Measurements from ENCODE around the gene HSD11B1. TPM values are rescaled to one million over a fixed set of nuclear protein-coding genes. Genes with fewer than 3 reads are reported as not detected.

The HSD11B1 gene
- polyA plus RNA-seq, 1 donor from 2014 or later = not detected

- no peaks in the 10 kb centered on the region for H3K36me3 ChIP-seq (ENCODE audit: insufficient read depth, low read length)
- no peaks in the 10 kb centered on the region for H3K9me2 ChIP-seq (ENCODE audit: insufficient read depth, low read length)
- no peak overlapping the region for H2AFZ ChIP-seq (ENCODE audit: low read depth, low read length)
- no peaks in the 10 kb centered on the region for H3K79me2 ChIP-seq (replicated peaks; ENCODE audit: insufficient read depth, low read length)
- no peaks in the 10 kb centered on the region for H3F3A ChIP-seq (ENCODE audit: insufficient read depth, low read length, poor library complexity, severe bottlenecking)
- no peak overlapping the region for H3K4me3 ChIP-seq (ENCODE audit: low read length)
- no peak overlapping the region for H3K4me2 ChIP-seq (ENCODE audit: low read length)
- no peak for TF ChIP-seq CTCF (IDR thresholded peaks at IDR 0.05; ENCODE audit: poor library complexity, severe bottlenecking)
- TF ChIP-seq POLR2AphosphoS5 (IDR thresholded peaks at IDR 0.05) = no peak
- no peak for TF ChIP-seq EP300 (conservative IDR thresholded peaks at IDR 0.05; ENCODE audit: poor library complexity, severe bottlenecking)
- TF ChIP-seq RAD21 (conservative IDR thresholded peaks at IDR 0.05) = no peak
- TF ChIP-seq MXI1 (conservative IDR thresholded peaks at IDR 0.05; ENCODE audit: poor library complexity, severe bottlenecking) = no peak
- TF ChIP-seq REST (IDR thresholded peaks at IDR 0.05; ENCODE audit: borderline replicate concordance) = no peak
- no peak for TF ChIP-seq TAF1 (IDR thresholded peaks at IDR 0.05; ENCODE audit: low read depth)
- TF ChIP-seq SMC3 (conservative IDR thresholded peaks at IDR 0.05; ENCODE audit: poor library complexity) = no peak
- TF ChIP-seq EZH2 (IDR thresholded peaks at IDR 0.05; ENCODE audit: borderline replicate concordance, insufficient read depth, low read length, poor library complexity, severe bottlenecking) = no peak
- no peaks in the 10 kb centered on the region for H4K20me1 ChIP-seq (ENCODE audit: insufficient read depth)
- H3K27ac ChIP-seq (ENCODE audit: low read length) = no peak overlapping the region
- H3K9ac ChIP-seq (ENCODE audit: low read length) = no peak overlapping the region
- no peaks in the 10 kb centered on the region for H3K27me3 ChIP-seq (ENCODE audit: insufficient read depth, low read depth, low read length)
- no peaks in the 10 kb centered on the region for H3K9me3 ChIP-seq (ENCODE audit: low read length)
Observed at GRCh38 chr1:209703834-209704504, 677 bp upstream of the HSD11B1 start.

- no peaks in the 10 kb centered on the region for H3K36me3 ChIP-seq (ENCODE audit: insufficient read depth, low read length)
- H4K20me1 ChIP-seq (ENCODE audit: insufficient read depth) = no peaks in the 10 kb centered on the region
- no peak overlapping the region for H2AFZ ChIP-seq (ENCODE audit: low read depth, low read length)
- H3K27me3 ChIP-seq (ENCODE audit: insufficient read depth, low read depth, low read length) = no peaks in the 10 kb centered on the region
- H3F3A ChIP-seq (ENCODE audit: insufficient read depth, low read length, poor library complexity, severe bottlenecking) = no peaks in the 10 kb centered on the region
- H3K9me3 ChIP-seq (ENCODE audit: low read length) = no peaks in the 10 kb centered on the region
- TF ChIP-seq TAF1 (IDR thresholded peaks at IDR 0.05; ENCODE audit: low read depth) = no peak
- no peak for TF ChIP-seq RAD21 (conservative IDR thresholded peaks at IDR 0.05)
- no peak for TF ChIP-seq SMC3 (conservative IDR thresholded peaks at IDR 0.05; ENCODE audit: poor library complexity)
- TF ChIP-seq REST (IDR thresholded peaks at IDR 0.05; ENCODE audit: borderline replicate concordance) = no peak
- TF ChIP-seq MXI1 (conservative IDR thresholded peaks at IDR 0.05; ENCODE audit: poor library complexity, severe bottlenecking) = no peak
- TF ChIP-seq EZH2 (IDR thresholded peaks at IDR 0.05; ENCODE audit: borderline replicate concordance, insufficient read depth, low read length, poor library complexity, severe bottlenecking) = no peak
- TF ChIP-seq POLR2AphosphoS5 (IDR thresholded peaks at IDR 0.05) = no peak
- TF ChIP-seq EP300 (conservative IDR thresholded peaks at IDR 0.05; ENCODE audit: poor library complexity, severe bottlenecking) = no peak
- no peak for TF ChIP-seq CTCF (IDR thresholded peaks at IDR 0.05; ENCODE audit: poor library complexity, severe bottlenecking)
- no peaks in the 10 kb centered on the region for H3K79me2 ChIP-seq (replicated peaks; ENCODE audit: insufficient read depth, low read length)
- H3K27ac ChIP-seq (ENCODE audit: low read length) = no peak overlapping the region
- H3K4me3 ChIP-seq (ENCODE audit: low read length) = no peak overlapping the region
- H3K9me2 ChIP-seq (ENCODE audit: insufficient read depth, low read length) = no peaks in the 10 kb centered on the region
- H3K4me2 ChIP-seq (ENCODE audit: low read length) = no peak overlapping the region
- no peak overlapping the region for H3K9ac ChIP-seq (ENCODE audit: low read length)
Observed at GRCh38 chr1:209705033-209705598, 470 bp downstream of the HSD11B1 start.
